Activated effector memory CD4-positive, alpha-beta T cell treated with anti-CD3 and anti-CD28 coated beads, Interleukin-2, amount 50 U/mL, for 16 hours (primary cell): ENCODE measurements around the gene FIGN.

Source experiments
- DNase-seq: peaks from one replicate; pipeline ENCODE4 v3.0.0-alpha.2; 2020

Gene FIGN

DNA sequence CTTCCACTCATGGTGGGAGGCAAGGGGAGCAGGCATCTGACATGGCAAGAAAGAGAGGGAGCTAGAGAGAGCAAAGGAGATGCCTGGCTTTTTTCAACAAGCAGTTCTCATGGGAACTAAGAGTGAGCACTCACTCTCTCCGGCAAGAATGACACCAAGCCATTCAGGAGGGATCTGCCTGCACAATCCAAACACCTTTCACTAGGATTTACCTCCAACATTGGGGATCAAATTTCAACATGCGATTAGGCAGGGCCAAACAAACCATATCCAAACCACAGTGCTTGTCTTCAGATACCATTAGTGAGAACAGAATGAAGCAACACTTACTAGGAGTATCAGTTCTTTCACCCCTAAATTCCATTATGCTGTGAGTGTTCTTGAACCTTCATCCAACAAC is 77.3 kb downstream of the FIGN start:
- DNase-seq = no peak

- no peak for DNase-seq
Observed at GRCh38 chr2:163657281-163657656, 78.5 kb downstream of the FIGN start.

DNA sequence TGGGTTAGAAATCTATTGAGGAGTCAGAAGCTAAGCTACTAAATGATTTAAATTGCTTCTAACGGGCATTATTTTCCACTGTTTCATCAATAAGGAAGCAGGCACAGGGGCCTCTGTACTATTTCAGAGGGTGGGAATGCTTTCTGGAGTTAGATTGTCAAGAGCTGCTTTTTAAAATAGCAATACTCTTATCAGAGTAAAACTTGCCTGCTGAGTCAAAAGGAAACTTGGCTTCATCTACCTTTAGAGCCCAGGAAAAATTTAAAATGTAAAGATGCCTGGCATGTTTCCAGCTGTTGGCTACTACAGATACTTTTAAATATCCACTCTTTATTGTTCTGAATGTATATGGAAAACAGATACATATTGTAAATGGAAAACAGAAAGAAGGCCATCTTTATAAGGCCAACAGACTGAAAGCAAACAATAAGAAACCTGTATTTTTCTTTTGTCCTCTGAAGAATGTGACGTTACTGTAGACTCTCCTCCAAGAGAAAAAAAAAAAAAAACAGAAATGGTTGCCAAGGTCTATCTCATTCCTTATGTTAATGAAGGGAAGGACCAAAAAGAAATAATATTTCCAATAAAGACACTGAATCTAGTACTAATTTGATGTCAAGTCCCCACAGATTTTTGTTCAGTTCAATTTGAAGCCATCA is 79.1 kb downstream of the FIGN start:
- DNase-seq = no peak

- DNase-seq = no peak
Observed at GRCh38 chr2:163655667-163656066, 80.1 kb downstream of the FIGN start.

GRCh38 chr2:163652751-163653150 is 83.1 kb downstream of the FIGN start:
- no peak for DNase-seq

DNA sequence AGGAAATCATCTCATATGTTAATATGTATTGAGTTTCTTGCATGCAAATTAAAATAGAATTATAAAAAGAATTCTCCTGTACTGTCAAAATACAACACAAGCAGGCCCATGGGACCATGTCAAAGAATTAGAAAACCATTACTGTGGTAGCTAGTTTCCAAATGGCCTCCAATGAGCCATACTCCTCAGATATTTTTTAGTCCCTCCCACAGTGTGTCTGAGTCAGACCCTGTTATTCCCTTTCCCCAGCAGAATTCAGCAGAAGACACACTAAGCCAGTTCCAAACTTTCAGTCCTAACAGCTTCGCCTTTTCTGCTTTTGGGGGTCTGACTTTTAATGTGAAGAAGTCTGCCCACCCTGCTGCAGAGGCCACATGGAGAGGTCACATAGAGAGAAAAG is 86.7 kb downstream of the FIGN start:
- no peak for DNase-seq

GRCh38 chr2:163647300-163647699 is 88.5 kb downstream of the FIGN start:
- no peak for DNase-seq

GRCh38 chr2:163646687-163647086 is 89.1 kb downstream of the FIGN start:
- no peak for DNase-seq

GRCh38 chr2:163644238-163644637 is 91.6 kb downstream of the FIGN start:
- no peak for DNase-seq

- no peak for DNase-seq
Observed at GRCh38 chr2:163641986-163642385, 93.8 kb downstream of the FIGN start.

DNA sequence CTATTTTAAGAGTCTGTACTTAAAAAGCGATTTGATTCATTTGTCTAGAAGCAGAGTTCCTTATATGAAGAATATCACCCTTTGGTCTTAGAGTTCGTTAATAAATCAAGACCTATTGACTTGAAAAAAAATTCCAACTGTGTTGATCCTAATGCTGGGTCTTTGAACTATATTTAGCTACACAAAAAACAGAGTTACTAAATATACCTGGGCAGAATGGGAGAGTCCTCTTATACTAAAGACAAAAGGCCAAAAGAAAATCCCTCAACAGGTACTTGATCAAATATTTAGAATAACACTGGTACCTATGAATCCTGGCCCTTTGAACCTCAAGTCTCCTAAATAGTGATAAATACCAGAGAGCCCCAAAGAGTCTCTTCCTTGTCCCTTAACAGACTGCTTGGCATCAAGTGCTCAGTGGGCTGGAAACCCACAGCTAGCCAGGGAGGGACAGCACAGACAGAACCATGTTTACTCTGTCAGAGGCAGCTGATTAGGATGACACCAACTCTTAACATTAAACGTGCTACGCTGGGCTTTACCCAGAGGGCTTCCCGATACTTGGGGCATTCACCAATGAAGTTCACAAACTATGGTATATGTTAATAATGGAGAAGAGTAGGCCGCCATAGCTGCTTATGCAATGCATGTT is 95.1 kb downstream of the FIGN start:
- no peak for DNase-seq

DNA sequence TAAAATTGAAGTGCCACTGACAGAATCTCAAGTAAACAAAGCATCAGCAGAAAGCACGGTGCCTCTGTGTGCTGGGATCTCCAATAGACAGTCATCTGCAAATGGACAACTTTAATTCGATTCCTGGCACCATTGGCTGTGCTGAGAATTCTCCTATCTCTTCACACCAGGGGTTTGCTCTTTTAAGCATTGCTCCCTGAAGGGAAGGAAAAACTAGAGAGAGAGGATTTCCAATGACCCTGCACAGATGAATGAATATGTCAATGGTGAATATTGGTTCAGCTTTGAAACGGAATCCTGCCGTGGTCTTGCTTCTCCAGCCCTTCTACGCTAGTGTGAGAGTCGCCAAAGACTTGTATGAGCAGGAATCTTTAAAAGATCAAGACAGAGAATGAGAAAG is 97.9 kb downstream of the FIGN start:
- no peak for DNase-seq

DNA sequence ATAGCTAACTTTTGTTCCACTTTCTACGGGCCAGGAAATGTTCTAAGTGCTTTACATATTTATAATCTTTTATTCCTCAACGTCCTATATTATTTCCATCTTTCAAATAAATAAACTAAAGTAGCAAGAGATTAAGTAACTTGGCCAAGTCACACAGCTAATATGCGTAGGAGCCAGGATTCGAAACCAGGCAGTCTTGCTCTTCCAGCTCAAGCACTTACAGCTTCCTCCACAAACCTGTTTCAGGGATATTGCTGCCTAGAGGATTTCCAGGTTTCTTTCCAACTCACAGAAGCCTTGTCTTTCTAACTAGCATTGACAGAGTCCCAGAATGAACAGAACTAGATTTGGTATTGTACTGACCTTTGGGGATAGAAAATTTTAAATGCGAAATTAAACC is 102.5 kb downstream of the FIGN start:
- no peak for DNase-seq

GRCh38 chr2:163630836-163631235 is 105.0 kb downstream of the FIGN start:
- no peak for DNase-seq

- no peak for DNase-seq
Observed at GRCh38 chr2:163626639-163627109, 109.1 kb downstream of the FIGN start.

DNA sequence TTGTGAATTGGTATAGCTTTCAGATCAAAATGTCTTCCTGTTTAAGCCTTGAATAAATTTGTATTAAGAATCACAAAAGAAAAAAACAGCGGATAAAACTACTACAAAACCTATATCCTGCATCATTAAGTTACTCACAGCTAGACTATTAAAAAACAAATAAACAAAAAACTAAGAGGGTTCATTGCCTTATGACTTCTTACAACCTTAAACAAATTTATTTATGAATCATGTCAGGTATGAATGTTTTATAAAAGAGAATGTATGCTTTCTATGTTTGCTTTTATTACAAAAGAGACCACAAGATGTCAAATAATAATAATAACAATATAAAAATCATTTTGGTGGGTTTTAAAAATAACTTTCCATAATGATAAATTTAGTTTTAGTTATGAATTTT is 109.6 kb downstream of the FIGN start:
- no peak for DNase-seq

GRCh38 chr2:163625632-163626031 is 110.2 kb downstream of the FIGN start:
- DNase-seq = no peak

GRCh38 chr2:163621445-163622004 is 114.3 kb downstream of the FIGN start:
- no peak for DNase-seq

- no peak for DNase-seq
Observed at GRCh38 chr2:163617517-163617916, 118.3 kb downstream of the FIGN start.

GRCh38 chr2:163613266-163613731 is 122.5 kb downstream of the FIGN start:
- no peak for DNase-seq

- DNase-seq = no peak
Observed at GRCh38 chr2:163612332-163612731, 123.5 kb downstream of the FIGN start.

DNA sequence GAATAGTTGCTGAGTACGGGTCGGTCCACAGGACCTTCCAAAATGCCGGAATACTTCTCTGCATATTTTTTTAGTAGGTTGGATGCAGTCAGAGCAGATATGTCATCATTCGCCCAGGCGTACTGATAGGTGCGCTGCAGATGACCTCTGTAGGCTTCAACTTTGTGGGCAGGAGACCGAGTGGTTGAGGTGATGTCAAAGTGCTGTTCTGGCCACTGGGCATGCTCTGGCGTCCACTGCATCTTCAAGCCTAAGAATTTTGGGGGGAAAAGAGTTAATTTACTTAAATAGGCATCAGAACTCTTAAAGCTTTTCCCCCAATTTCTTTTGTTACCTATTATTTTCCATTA is 124.3 kb downstream of the FIGN start:
- DNase-seq = no peak

DNA sequence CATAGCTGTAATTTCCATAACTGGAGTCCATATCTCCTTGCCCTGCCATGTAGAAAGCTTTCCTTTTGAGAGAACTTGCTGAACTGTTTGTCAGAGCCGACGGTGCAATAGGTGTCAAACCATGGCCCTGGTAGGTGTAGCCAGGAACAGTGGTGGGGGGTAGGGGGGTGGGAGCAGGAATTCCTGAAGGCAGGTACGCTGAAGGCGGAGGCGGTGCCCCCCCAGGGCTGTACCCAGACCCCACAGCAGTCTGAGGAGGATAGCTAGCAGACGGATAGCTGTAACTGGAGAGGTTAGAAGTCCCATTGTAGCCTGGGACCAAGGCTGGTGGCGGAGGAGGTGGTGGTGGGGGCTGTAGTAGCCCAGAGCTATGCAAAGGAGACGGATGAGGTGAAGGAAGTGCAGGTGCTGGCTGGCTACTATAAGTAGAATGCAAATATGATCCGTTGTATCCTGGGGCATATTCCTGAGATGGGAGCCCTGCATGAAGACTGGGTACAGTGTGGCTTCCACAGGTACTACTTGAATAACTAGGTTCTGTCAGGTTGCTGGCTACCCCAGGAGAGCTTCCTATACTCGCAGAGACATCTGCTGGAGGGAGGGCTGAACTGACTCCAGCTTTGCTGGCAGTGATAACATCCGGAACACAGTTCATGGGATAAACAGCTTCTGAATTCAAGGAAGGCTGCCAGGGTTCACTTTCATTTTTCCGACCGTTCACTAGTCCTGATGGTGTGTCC is 124.8 kb downstream of the FIGN start:
- no peak for DNase-seq

GRCh38 chr2:163607630-163608029 is 128.2 kb downstream of the FIGN start:
- DNase-seq = no peak
